Mammary epithelial cell (primary cell): Measurements from ENCODE around the gene INVS.

Experiments
- EZH2 ChIP-seq: IDR thresholded peaks from 2 replicates; pipeline ENCODE4 v1.6.1; 2012; ENCODE audit warnings: low read length, inconsistent platforms, borderline replicate concordance
- TF ChIP-seq, protein P1 (sequence below), 2 donors: IDR thresholded peaks in 1 of 2; conservative IDR thresholded peaks in 1 of 2; 2 replicates each; pipeline ENCODE4 v1.5.1; 2011 to 2012; ENCODE audit warnings: inconsistent platforms in 2 of 2, low read length in 2 of 2, mild to moderate bottlenecking in 2 of 2, control low read depth in 1 of 2, low read depth in 1 of 2; ENCODE audit not compliant: insufficient read depth in 1 of 2; ENCODE audit errors: extremely low read depth in 1 of 2

DNA sequence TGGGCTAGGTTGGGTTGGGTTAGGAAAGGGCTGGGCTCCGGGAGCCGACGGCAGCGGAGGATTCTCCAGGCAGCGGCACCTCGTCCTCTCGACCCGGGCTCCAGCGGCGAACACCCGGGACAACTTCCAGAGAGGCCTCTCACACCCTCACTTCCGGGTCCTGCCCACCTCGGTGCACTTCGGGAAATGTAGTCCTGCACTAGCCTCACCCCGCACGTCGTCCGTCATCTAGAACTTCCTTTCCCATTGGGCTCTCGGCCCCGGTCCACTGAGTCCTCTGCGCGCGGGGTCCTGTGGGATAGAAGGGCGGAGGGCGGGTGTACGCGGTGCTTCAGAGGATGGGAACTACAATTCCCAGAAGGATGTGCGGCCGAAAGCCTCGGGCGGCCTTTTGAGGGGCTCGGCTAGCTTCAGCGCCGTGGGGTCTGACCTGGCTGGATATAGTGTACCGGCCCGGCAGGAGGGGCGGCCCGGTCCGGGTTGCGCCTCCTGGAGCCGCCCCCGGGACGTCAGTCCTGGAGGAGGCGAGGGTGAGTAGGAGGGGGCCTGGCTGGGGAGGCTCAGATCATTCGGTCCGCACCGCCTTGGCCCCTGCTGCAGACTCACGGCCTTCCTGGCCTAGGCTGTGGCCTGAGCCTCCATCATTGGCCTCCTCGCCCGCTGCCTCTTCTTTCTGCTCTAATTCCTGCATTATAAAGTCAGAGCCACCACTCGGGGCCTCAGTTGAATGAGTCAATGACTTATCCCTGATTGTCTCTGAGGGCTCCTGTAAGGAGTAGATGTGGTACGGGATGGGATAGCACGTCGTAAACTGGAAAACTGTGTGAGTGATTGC lies at the start of gene INVS, which contains the start of gene ERP44:
- TF ChIP-seq EZH2: no peak
- TF ChIP-seq, protein P1, sequence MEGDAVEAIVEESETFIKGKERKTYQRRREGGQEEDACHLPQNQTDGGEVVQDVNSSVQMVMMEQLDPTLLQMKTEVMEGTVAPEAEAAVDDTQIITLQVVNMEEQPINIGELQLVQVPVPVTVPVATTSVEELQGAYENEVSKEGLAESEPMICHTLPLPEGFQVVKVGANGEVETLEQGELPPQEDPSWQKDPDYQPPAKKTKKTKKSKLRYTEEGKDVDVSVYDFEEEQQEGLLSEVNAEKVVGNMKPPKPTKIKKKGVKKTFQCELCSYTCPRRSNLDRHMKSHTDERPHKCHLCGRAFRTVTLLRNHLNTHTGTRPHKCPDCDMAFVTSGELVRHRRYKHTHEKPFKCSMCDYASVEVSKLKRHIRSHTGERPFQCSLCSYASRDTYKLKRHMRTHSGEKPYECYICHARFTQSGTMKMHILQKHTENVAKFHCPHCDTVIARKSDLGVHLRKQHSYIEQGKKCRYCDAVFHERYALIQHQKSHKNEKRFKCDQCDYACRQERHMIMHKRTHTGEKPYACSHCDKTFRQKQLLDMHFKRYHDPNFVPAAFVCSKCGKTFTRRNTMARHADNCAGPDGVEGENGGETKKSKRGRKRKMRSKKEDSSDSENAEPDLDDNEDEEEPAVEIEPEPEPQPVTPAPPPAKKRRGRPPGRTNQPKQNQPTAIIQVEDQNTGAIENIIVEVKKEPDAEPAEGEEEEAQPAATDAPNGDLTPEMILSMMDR (conservative IDR thresholded peaks at IDR 0.05 in 1 of 2, IDR thresholded peaks at IDR 0.05 in 1 of 2; ENCODE audit: extremely low read depth in 1 of 2, insufficient read depth in 1 of 2, low read depth in 1 of 2, low read length in 2 of 2): no peak
